GM19023 (cell line): ENCODE measurements around the gene VPS52.
"Not testable (repeated sequence)": the region's sequence is repeated elsewhere in the genome, so short reads cannot be mapped to it uniquely, and the experiment has no call there.

Source experiments
- ATAC-seq: cut with Tn5 transposase; IDR thresholded peaks from one replicate; pipeline ENCODE4 v1.9.1; 2021; ENCODE audit warnings: mild to moderate bottlenecking, moderate library complexity; ENCODE audit not compliant: unreplicated experiment

The VPS52 gene

GRCh38 chr6:33280539-33280938 is 8.9 kb upstream of the VPS52 start:
- ATAC-seq = no peak

GRCh38 chr6:33279971-33280511 is 8.4 kb upstream of the VPS52 start:
- ATAC-seq = no peak

DNA sequence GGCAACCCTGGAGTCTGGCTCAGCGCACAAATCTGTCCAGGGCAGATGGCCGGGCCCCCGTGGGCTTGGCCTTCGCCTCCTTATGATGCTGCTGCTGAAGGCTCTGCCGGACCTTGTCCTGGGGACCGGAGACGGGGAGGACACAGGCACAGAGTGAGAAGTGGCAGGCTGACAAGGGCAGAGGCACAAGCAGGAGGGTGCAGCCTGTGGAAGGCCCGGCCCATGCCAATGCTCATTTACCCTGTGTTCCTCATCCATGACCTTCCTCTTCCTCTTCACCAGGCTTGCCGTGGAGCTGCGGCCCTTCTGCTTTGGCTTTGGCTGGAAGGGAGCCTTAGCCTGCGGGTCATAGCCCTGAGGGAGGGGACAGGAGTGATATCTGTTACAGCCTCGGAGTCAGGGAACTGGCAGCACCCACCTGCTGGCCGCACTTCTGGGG is 7.6 kb upstream of the VPS52 start:
- ATAC-seq = no peak

- ATAC-seq = no peak
These were observed 7.1 kb upstream of the VPS52 start for GRCh38 chr6:33278810-33279209.

DNA sequence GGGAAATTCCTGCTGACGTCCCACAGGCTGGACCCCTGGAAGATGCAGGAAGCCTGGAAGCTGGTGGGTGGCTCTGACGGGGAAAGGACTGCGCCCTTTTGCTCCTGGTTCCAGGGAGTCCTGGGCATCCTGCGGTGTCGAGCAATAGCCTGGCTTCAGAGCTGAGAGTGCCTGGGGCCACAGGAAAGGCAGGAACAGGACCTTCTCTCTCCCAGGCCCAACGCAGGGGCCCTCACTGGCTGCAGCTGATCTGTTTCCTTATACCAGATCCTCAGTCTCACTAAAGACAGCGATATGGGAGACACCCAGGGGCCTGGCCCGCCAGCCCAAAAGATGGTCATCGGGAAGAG is 6.7 kb upstream of the VPS52 start:
- no peak for ATAC-seq

DNA sequence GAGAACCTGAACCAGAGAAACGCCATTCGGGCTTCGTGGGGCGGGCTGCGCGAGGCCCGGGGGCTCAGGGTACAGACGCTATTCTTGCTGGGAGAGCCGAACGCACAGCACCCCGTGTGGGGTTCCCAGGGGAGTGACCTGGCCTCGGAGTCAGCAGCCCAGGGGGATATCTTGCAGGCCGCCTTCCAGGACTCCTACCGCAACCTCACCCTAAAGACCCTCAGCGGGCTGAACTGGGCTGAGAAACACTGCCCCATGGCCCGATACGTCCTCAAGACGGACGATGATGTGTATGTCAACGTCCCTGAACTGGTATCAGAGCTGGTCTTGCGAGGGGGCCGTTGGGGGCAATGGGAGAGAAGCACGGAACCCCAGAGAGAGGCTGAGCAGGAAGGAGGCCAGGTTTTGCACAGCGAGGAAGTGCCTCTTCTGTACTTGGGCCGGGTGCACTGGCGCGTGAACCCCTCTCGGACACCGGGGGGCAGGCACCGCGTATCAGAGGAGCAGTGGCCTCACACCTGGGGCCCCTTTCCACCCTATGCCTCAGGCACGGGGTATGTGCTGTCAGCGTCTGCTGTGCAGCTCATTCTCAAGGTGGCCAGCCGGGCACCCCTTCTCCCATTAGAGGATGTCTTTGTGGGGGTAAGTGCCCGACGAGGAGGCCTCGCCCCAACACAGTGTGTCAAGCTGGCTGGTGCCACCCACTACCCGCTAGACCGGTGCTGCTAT is 6.2 kb upstream of the VPS52 start:
- peak; percentile 23 for ATAC-seq

DNA sequence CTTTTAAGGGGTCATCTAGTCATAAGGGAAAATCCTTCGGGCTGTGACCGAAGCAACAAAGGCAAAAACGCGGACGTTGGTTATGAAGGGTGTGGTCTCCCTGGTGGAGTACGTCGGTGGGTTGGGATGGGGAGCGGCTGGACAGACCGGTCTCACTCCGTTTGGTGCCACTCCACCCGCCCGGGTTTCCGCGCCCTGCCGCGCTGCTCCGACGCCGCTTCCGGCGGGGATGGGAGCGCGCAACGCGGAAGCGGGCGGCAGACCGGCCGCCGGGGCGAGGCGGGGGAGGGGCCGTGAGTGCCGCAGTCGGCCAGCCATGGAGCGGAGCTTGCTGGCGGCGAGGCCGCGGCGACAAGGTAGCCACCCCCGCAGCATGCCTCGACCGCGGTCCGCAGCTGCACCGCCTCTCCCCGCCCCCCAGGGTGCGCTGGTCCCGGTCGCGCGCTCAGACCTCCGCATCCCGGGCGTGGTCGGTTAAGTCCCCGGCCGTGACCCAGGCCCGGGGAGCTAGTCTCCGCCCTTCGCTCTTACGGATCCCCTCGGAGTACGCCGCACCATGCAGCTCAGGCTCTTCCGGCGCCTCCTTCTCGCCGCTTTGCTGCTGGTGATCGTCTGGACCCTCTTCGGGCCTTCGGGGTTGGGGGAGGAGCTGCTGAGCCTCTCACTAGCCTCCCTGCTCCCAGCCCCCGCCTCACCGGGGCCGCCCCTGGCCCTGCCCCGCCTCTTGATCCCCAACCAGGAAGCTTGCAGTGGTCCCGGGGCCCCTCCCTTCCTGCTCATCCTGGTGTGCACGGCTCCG is 5.4 kb upstream of the VPS52 start, which contains the start of gene B3GALT4:
TSS of gene B3GALT4 (plus strand) at position 260 of the 799 bp plus-strand sequence. CDS start at position 557, 297 bp downstream.
- ATAC-seq = peak; percentile 59

DNA sequence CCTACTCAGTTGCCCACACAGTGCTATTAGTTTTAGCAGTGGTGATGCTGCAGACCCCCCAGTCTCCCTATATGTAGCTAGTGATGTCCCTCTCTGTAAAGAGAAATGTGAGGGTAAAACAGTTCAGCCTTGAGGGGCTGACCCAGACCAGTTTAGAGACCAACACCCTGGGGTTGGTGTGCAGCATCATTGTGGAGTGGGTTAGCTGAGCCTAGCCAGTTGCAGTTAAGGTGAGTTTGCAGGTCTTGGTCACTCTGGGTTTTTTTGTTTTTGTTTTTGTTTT is 4.8 kb upstream of the VPS52 start:
- ATAC-seq = no peak

- not testable (repeated sequence) for ATAC-seq
These were observed 4.3 kb upstream of the VPS52 start for GRCh38 chr6:33275795-33276580.

DNA sequence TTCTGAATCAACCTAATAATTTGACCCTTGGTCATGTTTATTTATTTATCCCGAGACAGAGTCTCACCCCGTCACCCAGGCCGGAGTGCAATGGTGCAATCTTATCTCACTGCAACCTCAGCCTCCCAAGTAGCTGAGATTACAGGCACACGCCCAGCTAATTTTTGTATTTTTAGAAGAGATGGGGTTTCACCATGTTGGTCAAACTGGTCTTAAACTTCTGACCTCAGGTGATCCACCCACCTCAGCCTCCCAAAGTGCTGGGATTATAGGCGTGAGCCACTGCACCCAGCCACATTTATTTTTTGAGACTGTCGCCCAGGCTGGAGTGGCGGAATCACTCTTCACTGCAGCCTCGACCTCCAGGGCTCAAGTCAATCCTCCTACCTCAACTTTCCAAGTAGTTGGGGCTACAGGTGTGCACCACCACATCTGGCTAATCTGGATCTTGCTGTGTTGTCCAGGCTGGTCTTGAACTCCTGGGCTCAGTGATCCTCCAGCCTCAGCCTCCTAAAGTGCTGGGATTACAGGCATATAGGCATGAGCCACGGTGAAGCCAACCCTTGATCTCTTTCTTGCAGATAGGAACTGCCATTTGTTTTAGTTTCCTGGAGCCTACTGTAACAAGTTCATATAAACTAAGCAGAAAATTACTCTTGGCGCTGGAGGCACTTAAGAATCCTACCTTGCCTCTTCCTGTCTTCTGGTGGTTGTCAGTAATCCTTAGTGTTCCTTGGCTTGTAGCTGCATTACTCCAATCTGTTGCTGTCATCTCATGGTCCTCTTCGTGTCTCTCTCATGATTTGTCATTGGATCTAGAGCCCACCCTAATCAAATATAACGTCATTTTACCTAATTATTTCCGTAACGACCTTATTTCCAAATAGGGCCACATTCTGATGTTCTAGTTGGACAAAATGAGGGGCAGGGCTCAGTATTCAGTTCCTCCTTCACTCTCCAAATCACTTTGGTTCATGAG is 2.5 kb upstream of the VPS52 start:
- ATAC-seq = no peak

DNA sequence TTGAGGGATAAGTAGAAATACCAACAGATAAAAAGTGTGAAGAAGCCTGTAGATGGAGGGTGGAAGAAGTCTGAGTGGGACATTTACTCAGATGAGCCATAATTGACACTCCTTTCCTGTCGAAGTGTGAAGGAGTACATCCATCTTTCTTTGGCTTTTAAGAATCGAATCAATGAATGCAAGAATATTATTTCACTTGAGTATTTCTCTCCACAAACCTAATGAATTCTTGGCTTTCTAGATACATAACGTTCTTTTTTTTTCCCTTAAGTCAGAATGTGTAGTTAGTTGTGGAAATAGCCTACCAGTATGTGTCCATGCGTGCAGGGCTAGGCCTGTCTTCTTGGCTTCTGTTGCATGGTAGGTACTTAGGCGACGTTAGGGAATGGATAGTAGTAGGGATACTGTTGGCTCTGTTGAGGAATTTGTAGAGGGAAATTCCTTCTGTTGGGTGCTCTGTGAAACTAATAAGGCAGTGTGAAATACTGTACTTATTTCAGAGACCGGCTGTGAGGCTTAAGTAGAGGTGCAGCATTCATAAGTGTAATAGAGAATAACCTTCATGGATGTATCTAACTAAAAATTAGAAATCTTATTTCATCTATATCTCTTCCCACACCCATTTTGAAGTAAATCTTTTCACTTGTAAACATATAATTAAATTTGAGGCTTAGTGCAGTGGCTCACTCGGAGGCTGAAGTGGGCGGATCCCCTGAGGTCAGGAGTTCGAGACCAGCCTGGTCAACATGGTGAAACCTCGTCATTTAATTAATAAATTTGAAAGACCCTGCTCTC is 1.6 kb upstream of the VPS52 start:
- no peak for ATAC-seq

DNA sequence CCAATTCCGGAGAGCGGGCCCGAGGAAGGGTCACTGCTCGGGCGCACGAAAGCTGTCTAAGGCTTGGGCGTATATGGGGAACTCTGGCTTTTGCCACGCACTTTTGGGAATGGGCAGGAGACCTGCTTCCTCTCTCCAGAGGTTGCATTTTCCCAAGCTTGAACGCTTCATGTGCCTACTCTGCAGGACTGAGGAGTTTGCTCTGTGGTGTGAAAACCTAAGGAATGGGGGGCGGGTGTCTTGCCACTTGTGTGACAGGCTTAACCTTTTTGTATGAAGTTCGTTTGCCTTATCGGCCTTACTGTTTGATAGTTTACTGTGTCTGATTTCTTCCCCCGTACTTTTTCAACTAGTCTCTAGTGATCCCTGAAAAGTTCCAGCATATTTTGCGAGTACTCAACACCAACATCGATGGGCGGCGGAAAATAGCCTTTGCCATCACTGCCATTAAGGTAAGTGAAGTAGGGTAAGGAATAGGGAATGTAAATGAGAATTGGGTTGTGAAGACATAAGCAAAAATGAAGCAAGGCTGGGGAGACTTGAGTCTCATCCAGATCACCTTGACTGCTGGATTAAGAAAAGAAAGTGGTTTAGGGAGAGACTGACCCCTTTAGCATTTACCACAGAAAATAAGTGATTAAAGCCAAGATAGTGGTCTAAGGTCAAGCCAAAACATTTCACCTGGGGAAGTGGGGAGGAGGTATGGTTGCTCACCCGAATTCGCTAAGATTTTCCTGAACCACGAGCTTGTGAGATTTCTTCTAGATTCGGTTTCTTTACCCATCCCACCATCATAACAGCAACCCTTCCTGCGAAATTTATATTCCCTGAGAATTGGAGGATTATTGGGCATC is 826 bp upstream of the VPS52 start:
- no peak for ATAC-seq

DNA sequence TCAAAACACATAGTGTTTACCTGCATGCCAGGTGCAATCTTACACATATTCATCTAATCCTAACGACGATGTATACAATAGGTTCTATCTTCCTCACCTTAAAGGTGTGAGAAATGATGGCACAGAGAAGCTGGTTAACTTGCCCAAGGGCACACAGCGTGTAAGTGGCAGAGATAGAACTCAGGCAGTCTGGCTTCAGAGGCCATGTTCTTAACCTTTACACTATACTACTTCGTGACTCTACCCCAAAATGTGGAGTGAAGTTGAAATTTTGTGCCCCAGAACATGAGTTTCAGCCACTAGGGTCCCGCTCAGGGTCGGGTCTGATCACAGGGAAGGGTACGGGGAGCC is 584 bp downstream of the VPS52 start:
- ATAC-seq = peak; percentile 19

DNA sequence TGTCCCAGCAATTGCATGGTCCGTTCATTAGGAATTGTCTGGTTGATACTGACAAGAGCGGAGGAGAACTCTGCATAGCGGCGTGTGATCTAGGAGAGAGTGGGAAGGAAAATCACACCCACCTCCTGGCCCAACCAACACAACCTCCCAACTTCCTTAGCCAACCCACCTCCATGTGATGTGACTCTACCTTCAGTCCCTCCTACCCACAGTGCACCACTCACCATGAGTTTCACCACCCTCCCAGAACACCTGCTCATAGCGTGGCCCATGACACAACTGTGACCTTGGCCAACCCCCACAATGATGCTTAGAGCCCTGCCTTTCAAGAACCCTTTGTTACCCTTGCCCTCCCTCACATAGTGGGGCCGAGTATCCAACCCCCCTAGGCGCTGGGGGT is 7.7 kb downstream of the VPS52 start:
- no peak for ATAC-seq

DNA sequence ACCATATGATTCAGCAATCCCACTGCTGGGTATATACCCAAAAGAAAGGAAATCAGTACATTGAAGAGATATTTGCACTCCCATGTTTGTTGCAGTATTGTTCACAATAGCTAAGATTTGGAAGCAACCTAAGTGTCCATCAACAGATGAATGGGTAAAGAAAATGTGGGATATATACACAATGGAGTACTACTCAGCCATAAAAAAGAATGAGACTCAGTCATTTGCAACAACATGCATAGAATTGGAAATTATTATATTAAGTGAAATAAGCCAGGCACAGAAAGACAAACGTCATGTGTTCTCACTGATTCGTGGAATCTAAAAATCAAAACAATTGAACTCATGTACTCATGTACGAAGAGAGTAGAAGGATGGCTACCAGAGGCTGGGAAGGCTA is 9.2 kb downstream of the VPS52 start:
- not testable (repeated sequence) for ATAC-seq

DNA sequence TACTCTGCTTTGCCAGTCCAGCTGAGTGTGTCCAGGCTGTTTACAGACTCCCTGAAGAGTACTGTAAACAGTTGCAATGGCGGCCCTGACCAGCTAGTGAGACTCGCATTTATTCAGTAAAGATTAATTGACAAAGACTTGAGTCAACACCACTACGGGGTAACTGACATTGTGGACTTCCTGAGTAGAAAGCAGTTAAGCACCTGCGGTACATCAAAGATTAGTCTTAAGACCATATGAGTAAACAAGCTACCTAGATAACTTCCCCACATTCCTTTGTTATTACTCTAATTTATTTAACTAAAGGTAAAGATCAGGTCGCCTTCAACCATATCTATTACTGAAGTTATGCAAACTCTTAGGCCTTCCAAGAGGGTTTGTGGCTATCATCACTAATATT is 12.6 kb downstream of the VPS52 start:
- no peak for ATAC-seq

- no peak for ATAC-seq
These were observed 17.1 kb downstream of the VPS52 start for GRCh38 chr6:33254591-33254990.

DNA sequence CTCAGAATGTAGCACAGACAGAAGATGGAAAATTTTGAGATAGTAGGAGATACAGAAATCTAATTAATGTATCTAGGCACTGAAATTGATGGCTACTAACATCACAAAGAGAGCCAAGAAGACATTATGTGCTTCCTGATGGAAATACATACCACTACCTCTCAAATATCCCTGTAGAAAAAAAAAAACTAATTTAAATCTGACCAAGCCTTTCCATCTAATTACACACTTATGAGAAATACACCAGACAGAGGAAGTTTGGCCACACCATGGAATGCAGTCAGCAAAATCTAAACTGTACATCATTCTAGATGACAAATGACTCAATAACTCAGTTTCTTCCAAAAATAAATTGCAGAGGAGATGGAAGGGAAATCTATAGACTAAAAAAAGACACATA is 18.9 kb downstream of the VPS52 start:
- no peak for ATAC-seq
